ENCODE measurements around the gene KLF7. TPM values are rescaled to one million over a fixed set of nuclear protein-coding genes. Genes with fewer than 3 reads are reported as not detected.

Gene KLF7
- total and polyA plus RNA-seq, 2 donors (not counting 1 experiment from before 2014, with no cell fraction given), result 12.9 to 21.0 TPM

- Histone ChIP-seq H3K79me2 (ENCODE audit: control insufficient read depth, insufficient read depth, low read length) (no peaks in the 10 kb centered on the region), H3K4me3 (replicated peaks in 1 of 4; ENCODE audit: control extremely low read depth in 1 of 4, insufficient read depth in 1 of 4, low read depth in 3 of 4, low read length in 4 of 4) (no peak overlapping the region), H3K9me3 (ENCODE audit: control insufficient read depth, insufficient read depth, low read depth, low read length) (no peaks in the 10 kb centered on the region), H3K4me1 (ENCODE audit: control insufficient read depth, extremely low read depth, insufficient read depth, low read length) (no peaks in the 10 kb centered on the region), H3K27ac (ENCODE audit: insufficient read depth, low read length) (no peak overlapping the region), H3K36me3 (ENCODE audit: control insufficient read depth, insufficient read depth, low read length) (no peaks in the 10 kb centered on the region), H2AFZ (ENCODE audit: low read length) (no peak overlapping the region), H4K20me1 (ENCODE audit: control insufficient read depth, extremely low read depth, insufficient read depth, low read length) (no peaks in the 10 kb centered on the region), H3K4me2 (ENCODE audit: extremely low read depth, insufficient read depth, low read length) (no peak overlapping the region), H3K27me3 (ENCODE audit: control insufficient read depth, insufficient read depth, low read length) (no peaks in the 10 kb centered on the region), H3K9ac (ENCODE audit: insufficient read depth, low read length) (no peak overlapping the region)
- DNase-seq (ENCODE audit: low read depth in 2 of 2), result peak in 1 of 2 donors; percentile 54
- TF ChIP-seq CTCF (conservative IDR thresholded peaks at IDR 0.05 in 1 of 2, IDR thresholded peaks at IDR 0.05 in 1 of 2; ENCODE audit: low read depth in 1 of 2, low read length in 2 of 2) (no peak), EZH2 (IDR thresholded peaks at IDR 0.05; ENCODE audit: low read length, missing control alignments) (no peak)
Observed at GRCh38 chr2:207045531-207045930, 120.2 kb downstream of the KLF7 start.

- no peaks in the 10 kb centered on the region for H3K4me1 ChIP-seq (ENCODE audit: control insufficient read depth, extremely low read depth, insufficient read depth, low read length)
- H3K27ac ChIP-seq (ENCODE audit: insufficient read depth, low read length), result no peak overlapping the region
- TF ChIP-seq CTCF (conservative IDR thresholded peaks at IDR 0.05 in 1 of 2, IDR thresholded peaks at IDR 0.05 in 1 of 2; ENCODE audit: low read depth in 1 of 2, low read length in 2 of 2) (no peak), EZH2 (IDR thresholded peaks at IDR 0.05; ENCODE audit: low read length, missing control alignments) (no peak)
- H3K4me3 ChIP-seq (replicated peaks in 1 of 4; ENCODE audit: control extremely low read depth in 1 of 4, insufficient read depth in 1 of 4, low read depth in 3 of 4, low read length in 4 of 4), result no peak overlapping the region
- no peaks in the 10 kb centered on the region for H3K27me3 ChIP-seq (ENCODE audit: control insufficient read depth, insufficient read depth, low read length)
- no peaks in the 10 kb centered on the region for H3K79me2 ChIP-seq (ENCODE audit: control insufficient read depth, insufficient read depth, low read length)
- H3K36me3 ChIP-seq (ENCODE audit: control insufficient read depth, insufficient read depth, low read length), result no peaks in the 10 kb centered on the region
- no peaks in the 10 kb centered on the region for H3K9me3 ChIP-seq (ENCODE audit: control insufficient read depth, insufficient read depth, low read depth, low read length)
- no peak overlapping the region for H2AFZ ChIP-seq (ENCODE audit: low read length)
- no peak overlapping the region for H3K9ac ChIP-seq (ENCODE audit: insufficient read depth, low read length)
- no peak overlapping the region for H3K4me2 ChIP-seq (ENCODE audit: extremely low read depth, insufficient read depth, low read length)
- no peaks in the 10 kb centered on the region for H4K20me1 ChIP-seq (ENCODE audit: control insufficient read depth, extremely low read depth, insufficient read depth, low read length)
- DNase-seq (ENCODE audit: low read depth in 2 of 2), result no peak
Observed at GRCh38 chr2:207044379-207045362, 121.1 kb downstream of the KLF7 start.

- Histone ChIP-seq H3K27ac (ENCODE audit: insufficient read depth, low read length) (no peak overlapping the region), H4K20me1 (ENCODE audit: control insufficient read depth, extremely low read depth, insufficient read depth, low read length) (no peaks in the 10 kb centered on the region), H3K4me2 (ENCODE audit: extremely low read depth, insufficient read depth, low read length) (no peak overlapping the region), H3K79me2 (ENCODE audit: control insufficient read depth, insufficient read depth, low read length) (no peaks in the 10 kb centered on the region), H3K27me3 (ENCODE audit: control insufficient read depth, insufficient read depth, low read length) (no peaks in the 10 kb centered on the region), H3K4me1 (ENCODE audit: control insufficient read depth, extremely low read depth, insufficient read depth, low read length) (no peaks in the 10 kb centered on the region), H3K9me3 (ENCODE audit: control insufficient read depth, insufficient read depth, low read depth, low read length) (no peaks in the 10 kb centered on the region), H3K4me3 (replicated peaks in 1 of 4; ENCODE audit: control extremely low read depth in 1 of 4, insufficient read depth in 1 of 4, low read depth in 3 of 4, low read length in 4 of 4) (no peak overlapping the region), H3K9ac (ENCODE audit: insufficient read depth, low read length) (no peak overlapping the region), H2AFZ (ENCODE audit: low read length) (no peak overlapping the region), H3K36me3 (ENCODE audit: control insufficient read depth, insufficient read depth, low read length) (no peaks in the 10 kb centered on the region)
- TF ChIP-seq CTCF (conservative IDR thresholded peaks at IDR 0.05 in 1 of 2, IDR thresholded peaks at IDR 0.05 in 1 of 2; ENCODE audit: low read depth in 1 of 2, low read length in 2 of 2), result no peak
- TF ChIP-seq EZH2 (IDR thresholded peaks at IDR 0.05; ENCODE audit: low read length, missing control alignments), result no peak
- no peak for DNase-seq (ENCODE audit: low read depth in 2 of 2)
Observed at GRCh38 chr2:207042841-207043240, 122.9 kb downstream of the KLF7 start.

Data from fibroblast of lung (primary cell).